Keratinocyte (primary cell): ENCODE data around the gene SPATA13. TPM values are rescaled to one million over a fixed set of nuclear protein-coding genes. Genes with fewer than 3 reads are reported as not detected.

Source experiments
- DNase-seq: peaks from one replicate; pipeline ENCODE4 v3.0.0-alpha.2; 2011; ENCODE audit warnings: low read depth, missing footprints, low spot score
- FAIRE-seq: peaks from 2 replicates; lab custom pipeline; 2011; peaks lifted over from hg19 to GRCh38; lab: Jason Lieb, UNC
- H2AFZ ChIP-seq: 2 replicates; pipeline ENCODE4 v1.6.0; 2012; ENCODE audit warnings: low read length, control low read depth, inconsistent platforms; ENCODE audit not compliant: control insufficient read depth
- H3K27ac ChIP-seq: 2 replicates; pipeline ENCODE4 v1.5.1; 2011; ENCODE audit warnings: low read length; ENCODE audit not compliant: control insufficient read depth, insufficient read depth
- H3K27me3 ChIP-seq: 3 replicates; pipeline ENCODE4 v1.6.0; 2011; ENCODE audit warnings: low read length; ENCODE audit not compliant: control insufficient read depth, insufficient read depth; ENCODE audit errors: extremely low read depth
- H3K36me3 ChIP-seq, 2 experiments: 2 replicates in 1 of 2; 3 replicates in 1 of 2; pipeline ENCODE4 v1.5.1; 2011; ENCODE audit warnings: low read length in 2 of 2, mild to moderate bottlenecking in 1 of 2; ENCODE audit not compliant: control insufficient read depth in 2 of 2, insufficient read depth in 2 of 2; ENCODE audit errors: extremely low read depth in 1 of 2
- H3K4me1 ChIP-seq: 3 replicates; pipeline ENCODE4 v1.5.1; 2011; ENCODE audit warnings: low read length; ENCODE audit not compliant: control insufficient read depth, insufficient read depth; ENCODE audit errors: extremely low read depth
- H3K4me2 ChIP-seq: 3 replicates; pipeline ENCODE4 v1.6.0; 2011; ENCODE audit warnings: low read depth, low read length; ENCODE audit not compliant: control insufficient read depth, insufficient read depth; ENCODE audit errors: extremely low read depth
- H3K4me3 ChIP-seq, 3 experiments: fragments of 200-600 bp in 1 of 3; sonication (generic) in 1 of 3; 2 replicates in 2 of 3; 3 replicates in 1 of 3; pipeline ENCODE4 v1.5.1; 2011 to 2016; ENCODE audit warnings: low read length in 3 of 3, mild to moderate bottlenecking in 3 of 3, control low read depth in 2 of 3, inconsistent platforms in 1 of 3, low read depth in 1 of 3, mixed read lengths in 1 of 3, mixed run types in 1 of 3, moderate library complexity in 1 of 3; ENCODE audit not compliant: control insufficient read depth in 2 of 3, insufficient read depth in 2 of 3; ENCODE audit errors: extremely low read depth in 1 of 3
- H3K79me2 ChIP-seq: 2 replicates; pipeline ENCODE4 v1.6.0; 2012; ENCODE audit warnings: low read length; ENCODE audit not compliant: control insufficient read depth, insufficient read depth
- H3K9ac ChIP-seq: 3 replicates; pipeline ENCODE4 v1.6.0; 2011; ENCODE audit warnings: low read length; ENCODE audit not compliant: control insufficient read depth, insufficient read depth; ENCODE audit errors: extremely low read depth
- H3K9me1 ChIP-seq: 3 replicates; pipeline ENCODE4 v1.6.0; 2011; ENCODE audit warnings: low read length; ENCODE audit not compliant: control insufficient read depth, insufficient read depth; ENCODE audit errors: extremely low read depth
- H3K9me3 ChIP-seq: 2 replicates; pipeline ENCODE4 v1.5.1; 2012; ENCODE audit warnings: low read depth, low read length; ENCODE audit not compliant: control insufficient read depth
- H4K20me1 ChIP-seq: 3 replicates; pipeline ENCODE4 v1.6.0; 2011; ENCODE audit warnings: low read length; ENCODE audit not compliant: control insufficient read depth, insufficient read depth; ENCODE audit errors: extremely low read depth
- CTCF ChIP-seq, 3 experiments: IDR thresholded peaks in 1 of 3; conservative IDR thresholded peaks in 1 of 3; optimal IDR thresholded peaks in 1 of 3; 2 replicates in 2 of 3; 3 replicates in 1 of 3; pipeline versions ENCODE3 to v1.5.1; 2011; ENCODE audit warnings: low read length in 3 of 3, mild to moderate bottlenecking in 3 of 3, moderate library complexity in 2 of 3, control low read depth in 1 of 3, inconsistent platforms in 1 of 3; ENCODE audit not compliant: insufficient read depth in 2 of 3; ENCODE audit errors: extremely low read depth in 1 of 3
- EZH2 ChIP-seq: IDR thresholded peaks from one replicate; pipeline ENCODE4 v1.6.1; 2012; ENCODE audit warnings: inconsistent platforms, mild to moderate bottlenecking, low read length, moderate library complexity
- dilution Hi-C: fragments of 300-500 bp; cut with MboI; formaldehyde crosslinking; loops from one replicate; pipeline ENCODE4 v1.7.0; 2020; ENCODE audit warnings: low sequenced_read_pairs; ENCODE audit not compliant: extremely low pct_ligation_motif_present
- polyA plus RNA-seq, 5 experiments: library from polyadenylated mRNA; depleted of rRNA in 3 of 5; stranded (reverse) in 3 of 5; stranded (forward) in 1 of 5; unstranded in 1 of 5; fragments of >200 nt; gene quantifications; 1 replicate in 1 of 5; 2 replicates in 3 of 5; 3 replicates in 1 of 5; pipeline versions ENCODE4 v1.2.1 to v1.2.3, GENCODE V29; 2011 to 2012; ENCODE audit warnings: missing spikeins in 2 of 5, low read depth in 1 of 5, low replicate concordance in 1 of 5

Gene SPATA13
- polyA plus RNA-seq, 1 donor (not counting 4 experiments of a cell fraction or from before 2014, with no cell fraction given): 1.2 TPM

- DNase-seq (no peak), FAIRE-seq (no peak)
- no peaks in the 10 kb centered on the region for H3K79me2 ChIP-seq
- no peaks in the 10 kb centered on the region for H4K20me1 ChIP-seq
- no peak overlapping the region for H3K9ac ChIP-seq
- no peak for TF ChIP-seq CTCF (optimal IDR thresholded peaks at IDR 0.05 in 1 of 3, IDR thresholded peaks at IDR 0.05 in 1 of 3, conservative IDR thresholded peaks at IDR 0.05 in 1 of 3; ENCODE audit: extremely low read depth in 1 of 3, insufficient read depth in 2 of 3, low read length in 3 of 3)
- no peak for TF ChIP-seq EZH2
- H3K27ac ChIP-seq: no peak overlapping the region
- no peaks in the 10 kb centered on the region for H3K4me1 ChIP-seq
- H3K9me1 ChIP-seq: no peaks in the 10 kb centered on the region
- H3K36me3 ChIP-seq: no peaks in the 10 kb centered on the region
- H2AFZ ChIP-seq: no peak overlapping the region
- H3K9me3 ChIP-seq: no peaks in the 10 kb centered on the region
- no peak overlapping the region for H3K4me3 ChIP-seq
- no peak overlapping the region for H3K4me2 ChIP-seq
- dilution Hi-C loops: no loop called here
- H3K27me3 ChIP-seq: no peaks in the 10 kb centered on the region
Measured at GRCh38 chr13:24180750-24181377, 20.3 kb downstream of the SPATA13 start.

- H3K27ac ChIP-seq: no peak overlapping the region
- no peak for FAIRE-seq
Measured at GRCh38 chr13:24181991-24182702, 21.6 kb downstream of the SPATA13 start.

More at GRCh38 chr13:24181991-24182702, 21.6 kb downstream of the SPATA13 start:
- Histone ChIP-seq H3K4me2 (no peak overlapping the region), H4K20me1 (no peaks in the 10 kb centered on the region), H3K9me1 (no peaks in the 10 kb centered on the region), H3K79me2 (no peaks in the 10 kb centered on the region), H3K4me3 (no peak overlapping the region), H3K36me3 (no peaks in the 10 kb centered on the region), H3K9me3 (no peaks in the 10 kb centered on the region), H2AFZ (no peak overlapping the region), H3K27me3 (no peaks in the 10 kb centered on the region), H3K4me1 (no peaks in the 10 kb centered on the region), H3K9ac (no peak overlapping the region)
- TF ChIP-seq EZH2: no peak
- no peak for TF ChIP-seq CTCF (optimal IDR thresholded peaks at IDR 0.05 in 1 of 3, IDR thresholded peaks at IDR 0.05 in 1 of 3, conservative IDR thresholded peaks at IDR 0.05 in 1 of 3; ENCODE audit: extremely low read depth in 1 of 3, insufficient read depth in 2 of 3, low read length in 3 of 3)
- no peak for DNase-seq
- dilution Hi-C loops: no loop called here
